Amygdala (tissue), 56 donors: ENCODE measurements around the gene CCT6A.
"Not testable (repeated sequence)": the region's sequence is repeated elsewhere in the genome, so short reads cannot be mapped to it uniquely, and the experiment has no call there.

Source experiments
- DNase-seq, 56 donors: peaks; one replicate each; lab custom pipeline; 2025; lab: John Stamatoyannopoulos, UW

Gene CCT6A

GRCh38 chr7:56097700-56098099 is 46.1 kb downstream of the CCT6A start:
- DNase-seq = no peak

DNA sequence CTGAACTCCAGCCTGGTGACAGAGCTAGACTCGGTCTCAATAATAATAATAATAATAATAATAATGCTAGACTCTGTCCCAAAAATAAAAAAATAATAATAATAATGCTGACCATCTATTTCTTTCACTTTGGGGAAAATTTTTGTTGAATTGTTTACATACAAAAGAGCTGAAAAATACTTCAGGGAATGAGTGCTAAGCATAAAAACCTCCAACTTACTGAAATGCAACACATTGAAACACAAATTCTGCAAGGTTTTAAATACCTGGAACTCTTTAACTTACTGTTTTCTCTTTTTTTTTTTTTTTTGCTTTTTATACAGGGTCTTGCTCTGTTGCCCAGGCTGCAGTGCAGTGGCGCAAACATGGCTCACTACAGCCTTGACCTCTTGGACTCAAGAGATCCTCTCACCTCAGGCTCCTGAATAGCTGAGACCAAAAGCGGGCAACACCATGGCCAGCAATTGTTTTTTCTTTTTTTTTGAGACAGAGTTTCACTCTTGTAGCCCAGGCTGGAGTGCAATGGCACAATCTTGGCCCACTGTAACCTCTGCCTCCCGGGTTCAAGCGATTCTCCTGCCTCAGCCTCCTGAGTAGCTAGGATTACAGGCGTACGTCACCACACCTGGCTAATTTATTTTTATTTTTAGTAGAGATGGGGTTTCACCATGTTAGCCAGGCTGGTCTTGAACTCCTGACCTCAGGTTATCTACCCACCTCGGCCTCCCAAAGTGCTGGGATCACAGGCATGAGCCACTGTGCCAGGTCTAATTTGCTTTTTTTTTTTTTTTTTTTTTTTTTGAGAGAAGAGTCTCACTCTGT is 46.8 kb downstream of the CCT6A start:
- DNase-seq = not testable (repeated sequence)

GRCh38 chr7:56099653-56100052 is 48.1 kb downstream of the CCT6A start:
- no peak for DNase-seq

GRCh38 chr7:56104138-56104537 is 52.6 kb downstream of the CCT6A start:
- DNase-seq = not testable (repeated sequence)

DNA sequence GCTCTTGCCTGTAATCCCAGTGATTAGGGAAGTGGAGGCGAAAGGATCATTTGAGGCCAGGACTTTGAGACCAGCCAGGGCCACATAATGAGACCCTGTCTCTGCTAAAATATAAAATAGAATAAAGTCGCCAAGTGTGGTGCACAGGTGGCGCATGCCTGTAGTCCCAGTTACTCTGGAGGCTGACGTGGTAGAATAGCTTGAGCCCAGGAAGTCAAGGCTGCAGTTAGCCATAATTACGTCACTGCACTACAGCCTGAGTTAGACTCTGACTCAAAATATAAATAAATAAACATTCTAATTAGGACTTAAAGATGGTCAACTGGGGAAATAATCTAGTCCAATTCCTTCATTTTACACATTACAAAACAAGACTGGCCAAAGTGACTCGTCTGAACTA is 53.9 kb downstream of the CCT6A start:
- peak in 1 of 56 donors; percentile 5 for DNase-seq

GRCh38 chr7:56106108-56107073 is 54.8 kb downstream of the CCT6A start, which contains the start of gene CHCHD2:
Gene CHCHD2, minus strand, starts transcription at chr7:56106476. Its CDS starts 63 bp downstream, at chr7:56106413.
- peak; percentile 44 to 99 (median 95) for DNase-seq

- DNase-seq = no peak
These were observed 56.3 kb downstream of the CCT6A start for GRCh38 chr7:56107954-56108258.

- no peak for DNase-seq
These were observed 59.0 kb downstream of the CCT6A start for GRCh38 chr7:56110611-56111010.

- not testable (repeated sequence) for DNase-seq
These were observed 60.7 kb downstream of the CCT6A start for GRCh38 chr7:56112244-56112643.
